Measurements from ENCODE around the gene HNRNPU.

Gene HNRNPU

DNA sequence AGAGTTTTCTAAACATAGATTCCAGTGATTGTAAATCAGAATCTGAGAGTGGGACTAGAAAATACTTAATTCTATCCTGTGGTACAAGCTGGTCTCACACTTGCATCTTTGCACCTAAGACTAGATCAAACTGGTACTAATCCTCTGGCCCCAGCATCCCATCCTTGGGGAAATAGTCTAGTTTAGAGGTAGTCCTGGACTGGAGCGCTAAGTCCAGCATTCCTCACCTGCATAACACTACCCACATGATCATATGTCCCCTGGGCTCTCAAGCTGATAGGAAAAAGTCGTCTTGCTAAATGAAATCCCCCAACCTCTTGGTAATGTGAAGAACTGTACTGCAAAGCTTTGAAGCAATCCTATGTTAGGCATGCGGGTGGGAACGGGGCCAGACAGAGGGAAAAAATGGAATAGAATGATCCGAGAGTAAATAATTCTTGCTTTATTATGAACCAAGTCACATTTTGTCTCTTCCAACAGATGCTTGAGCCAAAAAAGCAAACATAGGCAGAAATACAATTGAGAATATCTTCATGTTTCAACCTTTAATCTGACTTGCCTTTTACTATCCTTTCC is 24.0 kb downstream of the HNRNPU start:
- H3K27ac ChIP-seq (ENCODE audit: low read length): no peak overlapping the region; the same call in 1 of the 2 replicates
- no peaks in the 10 kb centered on the region for H3K9me3 ChIP-seq (replicated peaks; ENCODE audit: insufficient read depth, low read length)
- H3F3A ChIP-seq (ENCODE audit: insufficient read depth, low read length): peaks cover 90% of the 10 kb centered on the region
- no peak overlapping the region for H3K9ac ChIP-seq (ENCODE audit: low read length)
- H2AFZ ChIP-seq (ENCODE audit: low read length): no peak overlapping the region
- no peak overlapping the region for H3K4me3 ChIP-seq (ENCODE audit: low read length)
- H3K4me2 ChIP-seq (ENCODE audit: low read depth, low read length): 0 out of 2 replicates have a peak overlapping the region, but pooled peaks have one; percentile 2
- H3K27me3 ChIP-seq (replicated peaks; ENCODE audit: insufficient read depth, low read length): no peaks in the 10 kb centered on the region
- no peaks in the 10 kb centered on the region for H3K9me2 ChIP-seq (replicated peaks; ENCODE audit: insufficient read depth, low read length)
- H3K36me3 ChIP-seq (replicated peaks; ENCODE audit: insufficient read depth, low read length): peaks cover 38% of the 10 kb centered on the region
- DNase-seq: no peak
- peaks cover 40% of the 10 kb centered on the region for H3K4me1 ChIP-seq (ENCODE audit: low read length)
- TF ChIP-seq EZH2phosphoT487 (IDR thresholded peaks at IDR 0.05; ENCODE audit: low read length): no peak
- TF ChIP-seq EZH2 (optimal IDR thresholded peaks at IDR 0.05; ENCODE audit: low read depth, low read length): no peak
- TF ChIP-seq, protein P1, sequence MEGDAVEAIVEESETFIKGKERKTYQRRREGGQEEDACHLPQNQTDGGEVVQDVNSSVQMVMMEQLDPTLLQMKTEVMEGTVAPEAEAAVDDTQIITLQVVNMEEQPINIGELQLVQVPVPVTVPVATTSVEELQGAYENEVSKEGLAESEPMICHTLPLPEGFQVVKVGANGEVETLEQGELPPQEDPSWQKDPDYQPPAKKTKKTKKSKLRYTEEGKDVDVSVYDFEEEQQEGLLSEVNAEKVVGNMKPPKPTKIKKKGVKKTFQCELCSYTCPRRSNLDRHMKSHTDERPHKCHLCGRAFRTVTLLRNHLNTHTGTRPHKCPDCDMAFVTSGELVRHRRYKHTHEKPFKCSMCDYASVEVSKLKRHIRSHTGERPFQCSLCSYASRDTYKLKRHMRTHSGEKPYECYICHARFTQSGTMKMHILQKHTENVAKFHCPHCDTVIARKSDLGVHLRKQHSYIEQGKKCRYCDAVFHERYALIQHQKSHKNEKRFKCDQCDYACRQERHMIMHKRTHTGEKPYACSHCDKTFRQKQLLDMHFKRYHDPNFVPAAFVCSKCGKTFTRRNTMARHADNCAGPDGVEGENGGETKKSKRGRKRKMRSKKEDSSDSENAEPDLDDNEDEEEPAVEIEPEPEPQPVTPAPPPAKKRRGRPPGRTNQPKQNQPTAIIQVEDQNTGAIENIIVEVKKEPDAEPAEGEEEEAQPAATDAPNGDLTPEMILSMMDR (IDR thresholded peaks at IDR 0.05; ENCODE audit: low read length): no peak
- H4K20me1 ChIP-seq (ENCODE audit: insufficient read depth, low read length): peaks cover 23% of the 10 kb centered on the region
- H3K79me2 ChIP-seq (ENCODE audit: low read length): peaks cover 98% of the 10 kb centered on the region

DNA sequence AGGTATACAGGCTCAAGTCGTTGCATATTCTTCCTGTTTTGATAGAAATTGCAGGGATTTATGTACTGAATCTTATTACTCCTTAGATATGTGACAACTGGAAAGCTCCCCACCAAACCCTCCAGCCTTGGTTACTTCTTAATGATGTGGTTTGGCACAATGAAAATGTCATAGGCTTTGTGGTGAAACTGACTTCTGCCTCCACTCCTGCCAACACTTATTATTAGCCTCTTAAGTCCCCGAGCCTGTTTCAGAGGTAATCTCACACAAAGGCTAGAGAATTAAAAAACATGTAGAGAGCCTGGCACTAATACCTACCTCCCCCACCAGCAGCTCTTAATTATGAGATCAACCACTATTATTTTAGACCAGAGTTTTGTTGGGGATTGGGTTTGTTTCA is 24.7 kb downstream of the HNRNPU start:
- Histone ChIP-seq H3K4me1 (ENCODE audit: low read length) (peaks cover 40% of the 10 kb centered on the region), H3K9ac (ENCODE audit: low read length) (no peak overlapping the region), H3K27me3 (replicated peaks; ENCODE audit: insufficient read depth, low read length) (no peaks in the 10 kb centered on the region), H3K79me2 (ENCODE audit: low read length) (peaks cover 91% of the 10 kb centered on the region), H3K4me2 (ENCODE audit: low read depth, low read length) (no peak overlapping the region), H3K9me3 (replicated peaks; ENCODE audit: insufficient read depth, low read length) (no peaks in the 10 kb centered on the region), H3K4me3 (ENCODE audit: low read length) (no peak overlapping the region), H3K27ac (ENCODE audit: low read length) (peak overlapping the region; percentile 1; the same call in 1 of the 2 replicates), H2AFZ (ENCODE audit: low read length) (no peak overlapping the region), H3F3A (ENCODE audit: insufficient read depth, low read length) (peaks cover 87% of the 10 kb centered on the region), H3K36me3 (replicated peaks; ENCODE audit: insufficient read depth, low read length) (peaks cover 36% of the 10 kb centered on the region), H4K20me1 (ENCODE audit: insufficient read depth, low read length) (peaks cover 23% of the 10 kb centered on the region), H3K9me2 (replicated peaks; ENCODE audit: insufficient read depth, low read length) (no peaks in the 10 kb centered on the region)
- DNase-seq: no peak
- TF ChIP-seq EZH2phosphoT487 (IDR thresholded peaks at IDR 0.05; ENCODE audit: low read length): no peak
- TF ChIP-seq, protein P1 (IDR thresholded peaks at IDR 0.05; ENCODE audit: low read length): no peak
- no peak for TF ChIP-seq EZH2 (optimal IDR thresholded peaks at IDR 0.05; ENCODE audit: low read depth, low read length)

DNA sequence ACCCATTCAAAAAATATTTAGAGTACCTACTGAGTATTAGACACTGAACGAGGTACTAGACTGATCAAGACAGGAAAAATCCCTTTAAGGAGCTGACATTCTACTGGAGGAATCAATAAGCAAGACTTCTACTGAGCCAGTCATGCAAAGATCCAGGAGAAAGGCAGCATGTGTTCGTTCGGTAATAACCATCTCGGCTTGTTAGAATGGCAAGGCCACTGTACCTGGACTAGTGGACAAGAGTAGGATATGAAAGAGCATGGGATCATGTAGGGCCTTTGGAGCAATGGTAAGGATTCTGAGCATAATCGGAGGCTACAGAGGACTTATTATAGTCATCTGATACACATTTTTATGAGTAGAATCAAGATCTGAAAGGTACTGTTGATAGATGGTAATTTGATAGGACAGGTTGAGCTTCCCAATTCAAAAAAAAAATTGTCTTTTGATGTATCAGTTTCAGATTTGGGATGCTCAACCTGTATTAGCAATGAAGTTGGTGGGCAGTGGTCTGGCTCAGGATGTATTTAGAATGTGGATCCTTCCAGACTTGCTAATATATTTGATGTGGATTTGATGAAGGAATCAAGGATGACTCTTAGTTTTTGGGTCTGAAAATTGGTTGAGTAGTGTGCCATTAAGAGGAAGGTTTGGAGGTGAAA is 26.6 kb downstream of the HNRNPU start:
- H3K27me3 ChIP-seq (replicated peaks; ENCODE audit: insufficient read depth, low read length): no peaks in the 10 kb centered on the region
- H3K4me2 ChIP-seq (ENCODE audit: low read depth, low read length): peak overlapping the region; percentile 95
- H3K79me2 ChIP-seq (ENCODE audit: low read length): peaks cover 72% of the 10 kb centered on the region
- peaks cover 87% of the 10 kb centered on the region for H3F3A ChIP-seq (ENCODE audit: insufficient read depth, low read length)
- peak overlapping the region; percentile 94; the same call in 1 of the 2 replicates for H3K9ac ChIP-seq (ENCODE audit: low read length)
- no peaks in the 10 kb centered on the region for H3K9me2 ChIP-seq (replicated peaks; ENCODE audit: insufficient read depth, low read length)
- H3K27ac ChIP-seq (ENCODE audit: low read length): peak overlapping the region; percentile 96; the same call in 1 of the 2 replicates
- TF ChIP-seq EZH2 (optimal IDR thresholded peaks at IDR 0.05; ENCODE audit: low read depth, low read length) (no peak), EZH2phosphoT487 (IDR thresholded peaks at IDR 0.05; ENCODE audit: low read length) (no peak)
- TF ChIP-seq, protein P1 (IDR thresholded peaks at IDR 0.05; ENCODE audit: low read length): no peak
- H3K4me1 ChIP-seq (ENCODE audit: low read length): peaks cover 40% of the 10 kb centered on the region
- H3K36me3 ChIP-seq (replicated peaks; ENCODE audit: insufficient read depth, low read length): peaks cover 21% of the 10 kb centered on the region
- peak overlapping the region; percentile 93 for H3K4me3 ChIP-seq (ENCODE audit: low read length)
- H2AFZ ChIP-seq (ENCODE audit: low read length): no peak overlapping the region
- no peak for DNase-seq
- H4K20me1 ChIP-seq (ENCODE audit: insufficient read depth, low read length): peaks cover 23% of the 10 kb centered on the region
- no peaks in the 10 kb centered on the region for H3K9me3 ChIP-seq (replicated peaks; ENCODE audit: insufficient read depth, low read length)

Measured in MM.1S (cell line).